A549 (cell line): ENCODE results near the gene GSTM1. TPM values are rescaled to one million over a fixed set of nuclear protein-coding genes. Genes with fewer than 3 reads are reported as not detected.

ENCODE experiments used
- ATAC-seq, 2 experiments: fragments of 200-7000 bp in 1 of 2; fragments of >200 bp in 1 of 2; cut with Nextera tagmentation in 1 of 2; cut with Tn5 transposase in 1 of 2; 3 replicates each; pipeline versions ENCODE4 v1.8.0 to v1.9.1; 2018 to 2020; ENCODE audit warnings: mild to moderate bottlenecking in 1 of 2, moderate library complexity in 1 of 2
- CTCF ChIA-PET: fragments of 300-600 bp; sonication (Branson Sonifier 250); formaldehyde crosslinking; extraction: SDS; loops from one replicate; lab custom pipeline; 2021; ENCODE audit warnings: antibody characterized with exemption, inconsistent platforms; lab: Yijun Ruan, JAX
- POLR2A ChIA-PET: fragments of 350-600 bp; formaldehyde crosslinking; extraction: SDS; loops from one replicate; lab custom pipeline; 2021; ENCODE audit warnings: antibody characterized with exemption, inconsistent platforms; lab: Yijun Ruan, JAX
- DNase-seq, 2 experiments: peaks; one replicate each; pipeline versions ENCODE4 v3.0.0 to v3.0.0-alpha.2; 2011 to 2016; ENCODE audit warnings: low read depth in 1 of 2, low spot score in 1 of 2
- FAIRE-seq: peaks from 2 replicates; lab custom pipeline; 2011; peaks lifted over from hg19 to GRCh38; lab: Jason Lieb, UNC
- H3K27ac ChIP-seq, 2 experiments: fragments of >200 bp; sonication (Bioruptor Twin); formaldehyde crosslinking; 3 replicates each; pipeline ENCODE4 v1.5.1; 2016 to 2017
- H3K4me1 ChIP-seq: fragments of >200 bp; sonication (Bioruptor Twin); formaldehyde crosslinking; 3 replicates; pipeline ENCODE4 v1.6.1; 2016
- H3K4me2 ChIP-seq: fragments of >200 bp; sonication (Bioruptor Twin); formaldehyde crosslinking; 3 replicates; pipeline ENCODE4 v1.6.1; 2016
- H3K4me3 ChIP-seq: fragments of >200 bp; sonication (Bioruptor Twin); formaldehyde crosslinking; 3 replicates; pipeline ENCODE4 v1.5.1; 2016
- H3K9me3 ChIP-seq: fragments of >200 bp; sonication (Bioruptor Twin); formaldehyde crosslinking; 3 replicates; pipeline ENCODE4 v1.6.1; 2016
- CBX8 ChIP-seq: fragments of 200-600 bp; sonication (generic); IDR thresholded peaks from 2 replicates; pipeline ENCODE4 v1.6.1; 2016
- EHF ChIP-seq: fragments of 250-450 bp; sonication (Bioruptor Pico); IDR thresholded peaks from 2 replicates; pipeline ENCODE4 v1.5.0; 2020; ENCODE audit warnings: mild to moderate bottlenecking
- EP300 ChIP-seq, 2 experiments: fragments of >200 bp; sonication (Bioruptor Twin); formaldehyde crosslinking; IDR thresholded peaks; 2 replicates in 1 of 2; 3 replicates in 1 of 2; pipeline ENCODE4 v1.6.1; 2016 to 2017
- ESRRA ChIP-seq: fragments of 150-350 bp; IDR thresholded peaks from 2 replicates; pipeline ENCODE4 v1.6.1; 2014; ENCODE audit warnings: mild to moderate bottlenecking, low read length, borderline replicate concordance
- FOSB ChIP-seq: fragments of 250-450 bp; sonication (Bioruptor Pico); IDR thresholded peaks from 2 replicates; pipeline ENCODE4 v1.5.0; 2020; ENCODE audit warnings: mild to moderate bottlenecking, moderate library complexity
- FOSL2 ChIP-seq, 2 experiments: fragments of 450-650 bp in 1 of 2; fragments of >200 bp in 1 of 2; sonication (Bioruptor Twin) in 1 of 2; formaldehyde crosslinking; IDR thresholded peaks; 2 replicates each; pipeline versions ENCODE4 v1.5.0 to v1.6.1; 2016 to 2020; ENCODE audit warnings: mild to moderate bottlenecking in 1 of 2, moderate library complexity in 1 of 2
- JUNB ChIP-seq: fragments of >200 bp; sonication (Bioruptor Twin); formaldehyde crosslinking; IDR thresholded peaks from 2 replicates; pipeline ENCODE4 v1.6.1; 2016
- KDM1A ChIP-seq: fragments of 200-600 bp; sonication (generic); IDR thresholded peaks from 2 replicates; pipeline ENCODE4 v1.6.1; 2016; ENCODE audit warnings: low read depth, mild to moderate bottlenecking
- MAFK ChIP-seq: fragments of 450-650 bp; IDR thresholded peaks from 2 replicates; pipeline ENCODE4 v1.6.1; 2014; ENCODE audit not compliant: partially characterized antibody
- NFE2L2 ChIP-seq: fragments of 150-350 bp; conservative IDR thresholded peaks from 2 replicates; pipeline ENCODE4 v1.6.1; 2014; ENCODE audit warnings: low read length
- NPAS2 ChIP-seq: fragments of 250-450 bp; sonication (Bioruptor Pico); IDR thresholded peaks from 2 replicates; pipeline ENCODE4 v1.8.0; 2022; ENCODE audit warnings: mild to moderate bottlenecking, moderate library complexity, borderline replicate concordance
- NR3C1 ChIP-seq: fragments of >200 bp; sonication (Bioruptor Twin); formaldehyde crosslinking; IDR thresholded peaks from 3 replicates; pipeline ENCODE4 v1.6.1; 2017
- PBX3 ChIP-seq: IDR thresholded peaks from 2 replicates; pipeline ENCODE4 v1.6.1; 2012
- POLR2A ChIP-seq: IDR thresholded peaks from 2 replicates; pipeline ENCODE4 v1.6.1; 2012; ENCODE audit warnings: mild to moderate bottlenecking, low read length
- POLR2AphosphoS2 ChIP-seq: conservative IDR thresholded peaks from 2 replicates; pipeline ENCODE4 v1.6.1; 2012; ENCODE audit warnings: low read length, improper control_type of control experiment, inconsistent platforms
- RFX5 ChIP-seq: fragments of 450-650 bp; IDR thresholded peaks from 2 replicates; pipeline ENCODE4 v1.7.1; 2014; ENCODE audit warnings: antibody characterized with exemption, mild to moderate bottlenecking, moderate library complexity
- ZC3H11A ChIP-seq: fragments of 450-650 bp; IDR thresholded peaks from 2 replicates; pipeline ENCODE4 v1.6.1; 2014; ENCODE audit warnings: antibody characterized with exemption, mild to moderate bottlenecking
- ZFP36 ChIP-seq: fragments of 450-650 bp; IDR thresholded peaks from 2 replicates; pipeline ENCODE4 v1.6.1; 2014; ENCODE audit warnings: borderline replicate concordance; ENCODE audit not compliant: partially characterized antibody
- ZNF302 ChIP-seq: fragments of 250-450 bp; sonication (Bioruptor Pico); IDR thresholded peaks from 2 replicates; pipeline ENCODE4 v1.9.0; 2021; ENCODE audit warnings: inconsistent platforms, mild to moderate bottlenecking, moderate library complexity
- WGBS: methylation state at CpG from one replicate; pipeline ENCODE4 v1.1.6; 2017; ENCODE audit errors: missing lambda C conversion rate; 5-methylcytosine and 5-hydroxymethylcytosine counted together
- polyA plus RNA-seq, 4 experiments: library from polyadenylated mRNA; depleted of rRNA in 3 of 4; stranded (reverse); fragments of >200 nt; fragmentation: RNase III in 1 of 4; extraction: RNeasy Plus Mini Kit Qiagen cat#74134 plus additional on column Dnase treatment in 1 of 4; gene quantifications; 2 replicates in 3 of 4; 3 replicates in 1 of 4; pipeline ENCODE4 v1.2.3, GENCODE V29; 2011 to 2017
- TF ChIP-seq, protein P1 (sequence below): IDR thresholded peaks from 2 replicates; pipeline ENCODE4 v1.6.1; 2012
- TF ChIP-seq, protein P2 (sequence below): fragments of 250-450 bp; sonication (Bioruptor Pico); IDR thresholded peaks from 2 replicates; pipeline ENCODE4 v1.5.0; 2021; ENCODE audit warnings: mild to moderate bottlenecking, moderate library complexity, borderline replicate concordance
- TF ChIP-seq, protein P3 (sequence below): fragments of >200 bp; sonication (Bioruptor Twin); formaldehyde crosslinking; IDR thresholded peaks from 3 replicates; pipeline ENCODE4 v1.5.1; 2016
- TF ChIP-seq, protein P4 (sequence below): fragments of >200 bp; sonication (Bioruptor Twin); formaldehyde crosslinking; IDR thresholded peaks from 2 replicates; pipeline ENCODE4 v1.6.1; 2016

GSTM1 gene
- polyA plus RNA-seq, 2 of the 4 experiments (the other 2 are of a cell fraction): not detected

DNA sequence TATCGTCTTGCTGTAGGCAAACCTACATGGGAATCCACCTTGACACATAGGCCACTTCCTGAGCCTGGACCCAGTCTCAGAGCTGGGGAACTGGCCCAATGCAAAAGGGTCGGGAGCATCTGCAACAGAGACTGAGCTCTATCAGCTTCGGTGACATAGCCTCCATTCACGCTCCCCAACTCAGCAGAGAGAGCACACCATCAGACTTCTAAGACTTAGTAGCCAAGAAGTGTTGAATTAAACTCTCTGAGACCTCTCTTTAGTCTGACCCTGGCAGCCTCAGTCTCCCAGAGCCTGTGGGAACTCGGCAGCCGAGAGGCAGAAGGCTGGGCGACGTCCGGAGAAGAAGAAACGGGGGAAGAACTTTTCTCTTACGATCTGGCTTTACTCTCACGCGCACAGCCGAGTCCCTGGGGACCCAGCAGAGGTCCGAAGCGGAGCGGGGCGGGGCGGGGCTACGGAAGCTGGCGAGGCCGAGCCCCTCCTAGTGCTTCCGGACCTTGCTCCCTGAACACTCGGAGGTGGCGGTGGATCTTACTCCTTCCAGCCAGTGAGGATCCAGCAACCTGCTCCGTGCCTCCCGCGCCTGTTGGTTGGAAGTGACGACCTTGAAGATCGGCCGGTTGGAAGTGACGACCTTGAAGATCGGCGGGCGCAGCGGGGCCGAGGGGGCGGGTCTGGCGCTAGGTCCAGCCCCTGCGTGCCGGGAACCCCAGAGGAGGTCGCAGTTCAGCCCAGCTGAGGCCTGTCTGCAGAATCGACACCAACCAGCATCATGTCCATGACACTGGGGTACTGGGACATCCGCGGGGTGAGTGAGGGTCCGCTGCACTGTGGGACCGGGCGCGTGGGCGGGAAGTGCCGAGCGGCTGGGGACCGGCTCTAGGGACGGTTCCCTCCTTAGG is 31.8 kb upstream of the GSTM1 start, which contains the start of gene GSTM4:
TSS of gene GSTM4 (plus strand) at position 485 of the 905 bp plus-strand sequence. CDS start at position 776, 291 bp downstream.
- FAIRE-seq: no peak
- H3K27ac ChIP-seq: peak within 1 kb of the TSS; percentile 77 to 89
- peak; percentile 95 to 96 for ATAC-seq
- H3K4me3 ChIP-seq: peak within 1 kb of the TSS; percentile 73
- no peaks in the 10 kb centered on the region for H3K9me3 ChIP-seq
- CTCF ChIA-PET: interaction anchor here (1.7 to 10.6 kb wide), 5 partner anchors 16 to 328 kb away, joined by 4 to 187 read pairs (median 5); partner anchors contain the start of gene AHCYL1
- peaks cover 5% of the 10 kb centered on the region; the same call in 1 of the 3 replicates for H3K4me1 ChIP-seq
- peak within 1 kb of the TSS; percentile 85 for H3K4me2 ChIP-seq
- WGBS: 10% methylated on average over 14 of the region's 54 CpGs
- TF ChIP-seq EHF: no peak
- TF ChIP-seq ESRRA: 0 out of 2 replicates have a peak, but pooled peaks have one; percentile 13
- 0 out of 2 replicates have a peak, but pooled peaks have one; percentile 17 for TF ChIP-seq POLR2A
- TF ChIP-seq JUNB: no peak
- TF ChIP-seq, protein P1, sequence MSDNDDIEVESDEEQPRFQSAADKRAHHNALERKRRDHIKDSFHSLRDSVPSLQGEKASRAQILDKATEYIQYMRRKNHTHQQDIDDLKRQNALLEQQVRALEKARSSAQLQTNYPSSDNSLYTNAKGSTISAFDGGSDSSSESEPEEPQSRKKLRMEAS: peak; percentile 50; the same call in 1 of the 2 replicates
- DNase-seq: peak; percentile 53 to 60
- POLR2A ChIA-PET: interaction anchor here (1.9 kb wide), 1 partner anchor 107 kb away, joined by 5 read pairs; the partner anchor contains the start of gene GNAI3

GRCh38 chr1:109657395-109657794 is 30.2 kb upstream of the GSTM1 start:
- DNase-seq: no peak
- FAIRE-seq: no peak
- H3K27ac ChIP-seq: no peak overlapping the region
- TF ChIP-seq POLR2AphosphoS2 (no peak), EP300 (IDR thresholded peaks at IDR 0.05) (no peak), NR3C1 (no peak), FOSL2 (IDR thresholded peaks at IDR 0.05) (no peak), FOSL2 (CRISPR knock-in tag; IDR thresholded peaks at IDR 0.05) (no peak), JUNB (no peak), ZNF302 (CRISPR knock-in tag) (no peak), NPAS2 (CRISPR knock-in tag) (no peak), NFE2L2 (no peak), CBX8 (no peak)
- TF ChIP-seq, all 56 proteins: peak for 0
- H3K4me2 ChIP-seq: no peak overlapping the region
- no peak overlapping the region for H3K4me3 ChIP-seq
- ChIA-PET POLR2A (no interaction called here), CTCF (interaction anchor here (1.0 to 10.6 kb wide), 5 partner anchors 8 to 327 kb away, joined by 3 to 187 read pairs (median 4); partner anchors contain the start of gene GSTM2)
- H3K4me1 ChIP-seq: 0 out of 3 replicates have a peak, but pooled peaks cover 5% of the 10 kb centered on the region
- H3K9me3 ChIP-seq: no peaks in the 10 kb centered on the region
- ATAC-seq: no peak
- WGBS: 86% methylated on average over 4 of the region's 4 CpGs

DNA sequence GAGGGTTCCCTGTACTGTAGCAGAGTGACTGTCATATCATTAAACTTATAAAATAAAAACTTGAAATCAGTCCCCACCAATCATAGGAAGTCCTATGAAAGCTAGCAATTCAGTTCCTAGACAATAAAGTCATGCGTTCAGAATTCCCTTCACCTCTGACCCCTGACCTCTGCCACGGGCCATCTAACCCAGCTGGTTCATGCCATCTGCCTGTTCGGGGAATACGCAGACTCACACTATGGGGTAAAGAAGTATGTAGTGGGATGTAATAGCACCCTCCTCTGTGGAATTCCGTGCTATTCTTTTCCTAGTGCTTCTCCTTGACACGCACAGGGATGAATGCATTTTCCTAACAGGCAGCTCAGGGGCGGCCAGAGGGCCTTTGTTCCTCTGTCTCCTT is 29.6 kb upstream of the GSTM1 start:
- 94% methylated on average over 7 of the region's 7 CpGs for WGBS
- Histone ChIP-seq H3K27ac (no peak overlapping the region; a peak in 1 of 6 replicates), H3K4me2 (no peak overlapping the region), H3K4me1 (0 out of 3 replicates have a peak, but pooled peaks cover 5% of the 10 kb centered on the region), H3K4me3 (no peak overlapping the region), H3K9me3 (no peaks in the 10 kb centered on the region)
- no peak for TF ChIP-seq ZC3H11A
- TF ChIP-seq CBX8: no peak
- TF ChIP-seq FOSB (CRISPR knock-in tag): no peak
- TF ChIP-seq, protein P2, sequence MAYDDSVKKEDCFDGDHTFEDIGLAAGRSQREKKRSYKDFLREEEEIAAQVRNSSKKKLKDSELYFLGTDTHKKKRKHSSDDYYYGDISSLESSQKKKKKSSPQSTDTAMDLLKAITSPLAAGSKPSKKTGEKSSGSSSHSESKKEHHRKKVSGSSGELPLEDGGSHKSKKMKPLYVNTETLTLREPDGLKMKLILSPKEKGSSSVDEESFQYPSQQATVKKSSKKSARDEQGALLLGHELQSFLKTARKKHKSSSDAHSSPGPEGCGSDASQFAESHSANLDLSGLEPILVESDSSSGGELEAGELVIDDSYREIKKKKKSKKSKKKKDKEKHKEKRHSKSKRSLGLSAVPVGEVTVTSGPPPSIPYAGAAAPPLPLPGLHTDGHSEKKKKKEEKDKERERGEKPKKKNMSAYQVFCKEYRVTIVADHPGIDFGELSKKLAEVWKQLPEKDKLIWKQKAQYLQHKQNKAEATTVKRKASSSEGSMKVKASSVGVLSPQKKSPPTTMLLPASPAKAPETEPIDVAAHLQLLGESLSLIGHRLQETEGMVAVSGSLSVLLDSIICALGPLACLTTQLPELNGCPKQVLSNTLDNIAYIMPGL (CRISPR knock-in tag): no peak
- no peak for TF ChIP-seq FOSL2 (IDR thresholded peaks at IDR 0.05)
- no peak for TF ChIP-seq FOSL2 (CRISPR knock-in tag; IDR thresholded peaks at IDR 0.05)
- TF ChIP-seq KDM1A: no peak
- no peak for TF ChIP-seq POLR2AphosphoS2
- no peak for TF ChIP-seq PBX3
- TF ChIP-seq ZFP36: no peak
- no peak for TF ChIP-seq RFX5
- TF ChIP-seq MAFK: no peak
- TF ChIP-seq, protein P3, sequence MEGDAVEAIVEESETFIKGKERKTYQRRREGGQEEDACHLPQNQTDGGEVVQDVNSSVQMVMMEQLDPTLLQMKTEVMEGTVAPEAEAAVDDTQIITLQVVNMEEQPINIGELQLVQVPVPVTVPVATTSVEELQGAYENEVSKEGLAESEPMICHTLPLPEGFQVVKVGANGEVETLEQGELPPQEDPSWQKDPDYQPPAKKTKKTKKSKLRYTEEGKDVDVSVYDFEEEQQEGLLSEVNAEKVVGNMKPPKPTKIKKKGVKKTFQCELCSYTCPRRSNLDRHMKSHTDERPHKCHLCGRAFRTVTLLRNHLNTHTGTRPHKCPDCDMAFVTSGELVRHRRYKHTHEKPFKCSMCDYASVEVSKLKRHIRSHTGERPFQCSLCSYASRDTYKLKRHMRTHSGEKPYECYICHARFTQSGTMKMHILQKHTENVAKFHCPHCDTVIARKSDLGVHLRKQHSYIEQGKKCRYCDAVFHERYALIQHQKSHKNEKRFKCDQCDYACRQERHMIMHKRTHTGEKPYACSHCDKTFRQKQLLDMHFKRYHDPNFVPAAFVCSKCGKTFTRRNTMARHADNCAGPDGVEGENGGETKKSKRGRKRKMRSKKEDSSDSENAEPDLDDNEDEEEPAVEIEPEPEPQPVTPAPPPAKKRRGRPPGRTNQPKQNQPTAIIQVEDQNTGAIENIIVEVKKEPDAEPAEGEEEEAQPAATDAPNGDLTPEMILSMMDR: no peak
- TF ChIP-seq NR3C1: no peak
- TF ChIP-seq, protein P4, sequence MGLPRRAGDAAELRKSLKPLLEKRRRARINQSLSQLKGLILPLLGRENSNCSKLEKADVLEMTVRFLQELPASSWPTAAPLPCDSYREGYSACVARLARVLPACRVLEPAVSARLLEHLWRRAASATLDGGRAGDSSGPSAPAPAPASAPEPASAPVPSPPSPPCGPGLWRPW: no peak
- CTCF ChIA-PET: interaction anchor here (0.6 to 10.6 kb wide), 7 partner anchors 9 to 327 kb away, joined by 3 to 187 read pairs (median 4); partner anchors contain the start of genes AHCYL1 and GSTM2
- POLR2A ChIA-PET: no interaction called here
- DNase-seq: no peak
- ATAC-seq: no peak
- FAIRE-seq: no peak
